Spleen (tissue), 11 donors: Measurements from ENCODE around the gene RPL27. TPM values are rescaled to one million over a fixed set of nuclear protein-coding genes. Genes with fewer than 3 reads are reported as not detected.

Experiments
- DNase-seq: peaks from one replicate; pipeline ENCODE4 v3.0.0-alpha.2; 2020
- H3K27ac ChIP-seq, 8 donors: fragments of 200-600 bp; sonication (generic) in 7 of 8; 1 replicate in 4 of 8; 2 replicates in 4 of 8; pipeline versions ENCODE4 v1.5.0 to v1.8.0; 2016 to 2021; ENCODE audit warnings: inconsistent platforms in 4 of 8, mild to moderate bottlenecking in 4 of 8, moderate library complexity in 1 of 8
- H3K27me3 ChIP-seq, 7 donors: fragments of 200-600 bp; sonication (generic) in 6 of 7; replicated peaks in 1 of 7; 1 replicate in 4 of 7; 2 replicates in 3 of 7; pipeline versions ENCODE4 v1.5.0 to v1.8.0; 2016 to 2021; ENCODE audit warnings: inconsistent platforms in 3 of 7, mild to moderate bottlenecking in 1 of 7
- H3K36me3 ChIP-seq, 6 donors: fragments of 200-600 bp; sonication (generic) in 5 of 6; 1 replicate in 4 of 6; 2 replicates in 2 of 6; pipeline versions ENCODE4 v1.5.0 to v1.8.0; 2016 to 2021; ENCODE audit warnings: inconsistent platforms in 2 of 6
- H3K4me1 ChIP-seq, 6 donors: fragments of 200-600 bp; sonication (generic) in 5 of 6; 1 replicate in 3 of 6; 2 replicates in 3 of 6; pipeline versions ENCODE4 v1.5.0 to v1.8.0; 2016 to 2021; ENCODE audit warnings: inconsistent platforms in 3 of 6
- H3K4me3 ChIP-seq, 8 donors: fragments of 200-600 bp; sonication (generic) in 7 of 8; 1 replicate in 4 of 8; 2 replicates in 4 of 8; pipeline versions ENCODE4 v1.5.0 to v1.8.0; 2016 to 2021; ENCODE audit warnings: inconsistent platforms in 4 of 8, mild to moderate bottlenecking in 4 of 8, moderate library complexity in 2 of 8
- H3K9me3 ChIP-seq, 8 donors: fragments of 200-600 bp; sonication (generic) in 7 of 8; 1 replicate in 4 of 8; 2 replicates in 4 of 8; pipeline versions ENCODE4 v1.5.0 to v1.8.0; 2016 to 2021; ENCODE audit warnings: inconsistent platforms in 4 of 8
- CTCF ChIP-seq, 11 experiments: fragments of 200-600 bp in 7 of 11; fragments of 450-650 bp in 4 of 11; sonication (generic) in 4 of 11; IDR thresholded peaks in 8 of 11; conservative IDR thresholded peaks in 3 of 11; 1 replicate in 7 of 11; 2 replicates in 4 of 11; pipeline versions ENCODE4 v1.4.0 to v1.8.0; 2016 to 2021; ENCODE audit warnings: antibody characterized with exemption in 11 of 11, inconsistent platforms in 4 of 11, mild to moderate bottlenecking in 1 of 11
- POLR2A ChIP-seq, 3 donors: fragments of 450-650 bp; IDR thresholded peaks; one replicate each; pipeline ENCODE4 v1.5.1; 2017; ENCODE audit warnings: antibody characterized with exemption in 3 of 3, mild to moderate bottlenecking in 1 of 3
- POLR2AphosphoS5 ChIP-seq, 3 donors: sonication (generic); formaldehyde crosslinking; IDR thresholded peaks; one replicate each; pipeline ENCODE4 v1.5.1; 2017; ENCODE audit warnings: antibody characterized with exemption in 3 of 3
- WGBS, 5 donors: extraction: QIAGEN DNeasy Blood & Tissue Kit in 3 of 5; methylation state at CpG; one replicate each; pipeline versions ENCODE4 v1.1.5 to v1.1.7; 2013 to 2018; 5-methylcytosine and 5-hydroxymethylcytosine counted together
- intact Hi-C: fragments of 100-400 bp; cut with DNase I; formaldehyde crosslinking; loops from one replicate; pipeline ENCODE4 v1.15.0; 2023; ENCODE audit warnings: low total_unique reads
- polyA plus RNA-seq, 3 donors: library from polyadenylated mRNA; stranded (reverse); fragments of 200-250 nt; gene quantifications; one replicate each; pipeline ENCODE4 v1.2.1, GENCODE V29; 2013
- total RNA-seq, 7 donors: library from RNA; depleted of rRNA in 3 of 7; stranded (reverse); fragments of >200 nt in 3 of 7; fragmentation: NEBNext Ultra II Directional in 4 of 7; extraction: Animal tissue kit (Norgen Biotek cat#: 25700) in 4 of 7; gene quantifications; one replicate each; pipeline versions ENCODE4 v1.1.0 to v1.2.1, GENCODE V29; 2016 to 2021
- donor health status: healthy with polysubstance abuse.
- donor health status: DM: no; HTN: no; CAD: no; lungs with moderate emphysema.
- donor health status: DM: no; HTN: no; CAD: no.
- donor health status: Bipolar disorder and iron deficiency.
- donor health status: healthy.
- donor health status: DM: no; HTN: no; CAD: no.
- donor health status: DM: yes; HTN: yes; CAD: no.

Gene RPL27
- total and polyA plus RNA-seq, 10 donors, result 702 to 6,357 (median 1,017) TPM

DNA sequence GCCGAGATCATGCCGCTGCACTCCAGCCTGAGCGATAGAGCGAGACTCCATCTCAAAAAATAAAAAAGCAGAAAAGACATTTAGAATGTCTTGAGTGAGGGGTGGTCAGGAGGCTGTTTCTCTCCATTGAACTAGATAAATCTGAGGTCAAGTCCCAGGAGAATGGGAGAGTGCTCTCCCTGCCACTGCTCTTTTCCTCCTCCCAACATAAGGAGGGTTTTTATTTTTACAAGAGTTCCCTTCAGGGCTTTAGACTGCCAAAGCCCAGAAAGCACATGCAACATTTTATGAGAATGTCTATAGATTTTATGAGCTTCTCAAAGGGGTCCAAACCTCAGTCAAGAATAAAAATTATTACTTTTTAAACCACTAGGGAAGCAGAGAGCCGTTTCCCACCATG lies 28.4 kb downstream of the RPL27 start:
- Histone ChIP-seq H3K4me1 (peaks cover 6 to 36% (median 22%) of the 10 kb centered on the region in 6 donors), H3K4me3 (no peak overlapping the region), H3K9me3 (no peaks in the 10 kb centered on the region), H3K27ac (no peak overlapping the region), H3K27me3 (no peaks in the 10 kb centered on the region), H3K36me3 (no peaks in the 10 kb centered on the region)
- intact Hi-C loops, result no loop called here
- no peak for DNase-seq
- WGBS, 5 donors, result 60 to 72% (median 70%) methylated on average over 5 of the region's 5 CpGs
- no peak for TF ChIP-seq POLR2A (IDR thresholded peaks at IDR 0.05)
- no peak for TF ChIP-seq POLR2AphosphoS5 (IDR thresholded peaks at IDR 0.05)
- no peak for TF ChIP-seq CTCF (IDR thresholded peaks at IDR 0.05 in 8 of 11, conservative IDR thresholded peaks at IDR 0.05 in 3 of 11)

DNA sequence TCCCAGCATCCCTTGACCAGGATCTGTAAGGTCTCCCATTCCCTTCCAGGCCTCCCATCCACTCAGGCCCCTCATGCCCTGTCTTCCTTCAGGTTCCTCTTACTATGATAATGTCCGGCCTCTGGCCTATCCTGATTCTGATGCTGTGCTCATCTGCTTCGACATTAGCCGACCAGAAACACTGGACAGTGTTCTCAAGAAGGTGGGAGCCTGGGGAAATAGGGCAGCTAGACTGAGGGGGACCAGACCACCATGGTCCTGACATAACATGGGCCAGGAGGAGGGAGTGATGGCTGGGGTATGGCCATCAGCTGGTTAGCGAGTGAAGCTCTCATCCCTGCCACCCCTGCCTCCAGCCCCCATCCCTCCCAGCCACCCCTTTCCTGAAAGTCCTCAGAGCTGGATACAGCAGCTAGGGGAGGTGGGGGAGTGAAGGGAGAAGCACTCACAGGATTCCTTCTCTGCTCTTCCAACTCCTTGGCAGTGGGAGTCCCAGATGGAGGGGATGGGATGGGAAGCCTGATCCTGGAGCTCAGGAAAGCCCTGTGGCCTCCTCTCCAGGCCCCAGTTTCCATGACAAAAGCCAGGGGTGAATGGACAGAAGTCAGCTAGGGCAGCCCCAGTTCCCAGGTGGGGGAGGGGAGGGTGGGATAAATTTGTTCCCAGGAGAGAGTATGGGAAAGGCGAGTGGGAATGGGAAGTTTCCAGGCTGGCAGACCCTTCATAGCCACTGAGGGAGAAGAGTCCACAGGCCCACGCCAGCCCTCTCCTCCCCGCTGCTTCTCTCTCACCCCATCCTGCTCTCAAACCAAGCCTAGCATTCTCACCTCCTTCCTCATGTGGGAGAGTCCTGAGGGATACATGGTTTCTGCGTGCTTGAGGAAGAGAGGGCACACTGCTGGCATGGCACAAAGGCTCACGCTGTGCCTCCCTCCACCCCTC lies 29.1 kb downstream of the RPL27 start:
- intact Hi-C loops, result no loop called here

DNA sequence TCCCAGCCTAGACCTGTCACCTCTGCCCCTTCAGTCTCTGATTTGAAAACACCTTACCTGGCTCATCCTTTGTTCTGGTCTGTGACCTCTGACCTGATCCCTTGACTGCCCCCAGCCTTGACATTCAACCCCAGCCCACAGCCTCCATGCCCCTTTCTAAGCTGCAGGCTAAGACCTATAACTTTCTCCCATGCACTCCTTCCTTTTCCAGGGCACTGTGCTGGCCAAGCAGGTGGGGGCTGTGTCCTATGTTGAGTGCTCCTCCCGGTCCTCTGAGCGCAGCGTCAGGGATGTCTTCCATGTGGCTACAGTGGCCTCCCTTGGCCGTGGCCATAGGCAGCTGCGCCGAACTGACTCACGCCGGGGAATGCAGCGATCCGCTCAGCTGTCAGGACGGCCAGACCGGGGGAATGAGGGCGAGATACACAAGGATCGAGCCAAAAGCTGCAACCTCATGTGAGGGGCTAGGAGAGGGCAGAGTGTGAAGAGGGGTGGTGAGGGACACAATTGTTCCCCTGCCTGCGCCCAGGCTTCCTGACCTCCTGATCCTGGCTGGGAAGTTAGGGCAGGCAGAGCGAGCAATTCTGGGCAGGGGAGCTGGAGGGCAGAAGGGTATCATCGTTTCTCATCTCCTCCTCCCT lies 30.1 kb downstream of the RPL27 start:
- Histone ChIP-seq H3K4me3 (no peak overlapping the region), H3K27me3 (no peaks in the 10 kb centered on the region), H3K27ac (no peak overlapping the region), H3K9me3 (no peaks in the 10 kb centered on the region), H3K36me3 (no peaks in the 10 kb centered on the region), H3K4me1 (peaks cover 0 to 22% (median 13%) of the 10 kb centered on the region in 6 donors)
- WGBS, 5 donors, result 83 to 88% (median 85%) methylated on average over 17 of the region's 17 CpGs
- TF ChIP-seq CTCF (IDR thresholded peaks at IDR 0.05 in 8 of 11, conservative IDR thresholded peaks at IDR 0.05 in 3 of 11) (no peak), POLR2AphosphoS5 (IDR thresholded peaks at IDR 0.05) (no peak), POLR2A (IDR thresholded peaks at IDR 0.05) (no peak)
- DNase-seq, result no peak
- intact Hi-C loops, result no loop called here

More for the DNA sequence above, 29.1 kb downstream of the RPL27 start:
- TF ChIP-seq POLR2AphosphoS5 (IDR thresholded peaks at IDR 0.05), result no peak
- TF ChIP-seq CTCF (IDR thresholded peaks at IDR 0.05 in 8 of 11, conservative IDR thresholded peaks at IDR 0.05 in 3 of 11), result no peak
- TF ChIP-seq POLR2A (IDR thresholded peaks at IDR 0.05), result no peak
- no peaks in the 10 kb centered on the region for H3K27me3 ChIP-seq
- H3K27ac ChIP-seq, result no peak overlapping the region
- H3K4me1 ChIP-seq, result peaks cover 5 to 32% (median 21%) of the 10 kb centered on the region in 6 donors
- no peaks in the 10 kb centered on the region for H3K36me3 ChIP-seq
- 78 to 89% (median 84%) methylated on average over 8 to 9 of the region's 9 CpGs for WGBS, 5 donors
- H3K9me3 ChIP-seq, result no peaks in the 10 kb centered on the region
- no peak for DNase-seq
- H3K4me3 ChIP-seq, result no peak overlapping the region
